GM23248 (cell line): ENCODE results near the gene FAM24A.

ENCODE experiments used
- EZH2 ChIP-seq: fragments of 200-600 bp; sonication (generic); IDR thresholded peaks from 2 replicates; pipeline ENCODE4 v1.6.1; 2018; ENCODE audit warnings: antibody characterized with exemption, mild to moderate bottlenecking; ENCODE audit not compliant: insufficient read depth, poor library complexity, severe bottlenecking
- EZH2phosphoT487 ChIP-seq: fragments of 200-600 bp; sonication (generic); IDR thresholded peaks from 2 replicates; pipeline ENCODE4 v1.6.1; 2018; ENCODE audit warnings: antibody characterized with exemption, moderate library complexity, mild to moderate bottlenecking, low read depth; ENCODE audit not compliant: insufficient read depth

- TF ChIP-seq EZH2 (no peak), EZH2phosphoT487 (no peak)
These were observed 38.9 kb downstream of the FAM24A start for GRCh38 chr10:122949296-122949695.
